H9 (cell line): Measurements from ENCODE around the gene DOLPP1. TPM values are rescaled to one million over a fixed set of nuclear protein-coding genes. Genes with fewer than 3 reads are reported as not detected.

Experiments used
- DNase-seq: peaks from one replicate; pipeline ENCODE4 v3.0.0-alpha.2; 2017
- H2AFZ ChIP-seq: one replicate; pipeline ENCODE4 v1.6.1; 2013; ENCODE audit warnings: mild to moderate bottlenecking, low read length, control low read depth, moderate library complexity
- H2AK5ac ChIP-seq: 2 replicates; pipeline ENCODE4 v1.6.1; 2013; ENCODE audit warnings: low read length, control low read depth, mixed read lengths; ENCODE audit not compliant: insufficient read length
- H2BK120ac ChIP-seq: one replicate; pipeline ENCODE4 v1.6.1; 2013; ENCODE audit warnings: low read depth, mild to moderate bottlenecking, low read length, control low read depth, inconsistent platforms; ENCODE audit not compliant: poor library complexity, severe bottlenecking
- H2BK12ac ChIP-seq: 2 replicates; pipeline ENCODE4 v1.6.1; 2013; ENCODE audit warnings: low read length, control low read depth, mixed read lengths, low read depth; ENCODE audit not compliant: insufficient read length
- H2BK15ac ChIP-seq: 2 replicates; pipeline ENCODE4 v1.6.1; 2013; ENCODE audit warnings: low read depth, low read length, control low read depth
- H2BK20ac ChIP-seq: one replicate; pipeline ENCODE4 v1.6.1; 2013; ENCODE audit warnings: low read depth, mild to moderate bottlenecking, low read length, control low read depth, inconsistent platforms; ENCODE audit not compliant: poor library complexity, severe bottlenecking
- H2BK5ac ChIP-seq: 2 replicates; pipeline ENCODE4 v1.6.1; 2013; ENCODE audit warnings: low read length, control low read depth, mixed read lengths; ENCODE audit not compliant: insufficient read length
- H3K14ac ChIP-seq: 2 replicates; pipeline ENCODE4 v1.6.1; 2013; ENCODE audit warnings: low read length, control low read depth; ENCODE audit not compliant: insufficient read depth
- H3K18ac ChIP-seq: 2 replicates; pipeline ENCODE4 v1.6.1; 2013; ENCODE audit warnings: low read depth, mild to moderate bottlenecking, mixed read lengths, low read length, control low read depth; ENCODE audit not compliant: insufficient read length
- H3K23ac ChIP-seq: 2 replicates; pipeline ENCODE4 v1.6.1; 2013; ENCODE audit warnings: low read length, control low read depth, mixed read lengths, low read depth; ENCODE audit not compliant: insufficient read length
- H3K23me2 ChIP-seq: 2 replicates; pipeline ENCODE4 v1.6.1; 2013; ENCODE audit warnings: low read depth, mild to moderate bottlenecking, mixed read lengths, low read length, control low read depth; ENCODE audit not compliant: insufficient read length, poor library complexity, severe bottlenecking
- H3K27ac ChIP-seq: 2 replicates; pipeline ENCODE4 v1.5.1; 2013; ENCODE audit warnings: low read length, control low read depth, mixed read lengths, low read depth; ENCODE audit not compliant: insufficient read length
- H3K27me3 ChIP-seq: 2 replicates; pipeline ENCODE4 v1.6.1; 2013; ENCODE audit warnings: low read length, control low read depth, inconsistent platforms; ENCODE audit not compliant: insufficient read depth
- H3K4ac ChIP-seq: 2 replicates; pipeline ENCODE4 v1.6.1; 2013; ENCODE audit warnings: low read depth, mild to moderate bottlenecking, control low read depth, inconsistent platforms, low read length, moderate library complexity
- H3K4me1 ChIP-seq: 2 replicates; pipeline ENCODE4 v1.6.1; 2013; ENCODE audit warnings: low read length, control low read depth, inconsistent platforms; ENCODE audit not compliant: insufficient read depth
- H3K4me2 ChIP-seq: 2 replicates; pipeline ENCODE4 v1.6.1; 2013; ENCODE audit warnings: low read length, control low read depth, mixed read lengths; ENCODE audit not compliant: insufficient read length, insufficient read depth
- H3K56ac ChIP-seq: 2 replicates; pipeline ENCODE4 v1.6.1; 2013; ENCODE audit warnings: low read depth, mild to moderate bottlenecking, mixed read lengths, low read length, control low read depth; ENCODE audit not compliant: insufficient read length
- H3K79me1 ChIP-seq: 2 replicates; pipeline ENCODE4 v1.6.1; 2013; ENCODE audit warnings: low read depth, mild to moderate bottlenecking, moderate library complexity, low read length, control low read depth, inconsistent platforms; ENCODE audit not compliant: insufficient read depth, poor library complexity, severe bottlenecking
- H3K79me2 ChIP-seq: 2 replicates; pipeline ENCODE4 v1.6.1; 2013; ENCODE audit warnings: low read length, control low read depth, inconsistent platforms; ENCODE audit not compliant: insufficient read depth
- H3K9ac ChIP-seq: 2 replicates; pipeline ENCODE4 v1.6.1; 2013; ENCODE audit warnings: low read length, control low read depth, mixed read lengths; ENCODE audit not compliant: insufficient read length; ENCODE audit errors: extremely low read depth
- H3K9me3 ChIP-seq: one replicate; pipeline ENCODE4 v1.6.1; 2013; ENCODE audit warnings: low read depth, low read length, inconsistent platforms; ENCODE audit not compliant: control insufficient read depth
- H3T11ph ChIP-seq: one replicate; pipeline ENCODE4 v1.6.1; 2013; ENCODE audit warnings: mild to moderate bottlenecking, low read length, control low read depth, inconsistent platforms
- H4K20me1 ChIP-seq: one replicate; pipeline ENCODE4 v1.6.1; 2013; ENCODE audit not compliant: control insufficient read depth, insufficient read length, insufficient read depth
- H4K5ac ChIP-seq: 2 replicates; pipeline ENCODE4 v1.6.1; 2013; ENCODE audit warnings: low read depth, mild to moderate bottlenecking, mixed read lengths, low read length, control low read depth; ENCODE audit not compliant: insufficient read length
- H4K8ac ChIP-seq: replicated peaks from 2 replicates; pipeline ENCODE4 v1.6.1; 2013; ENCODE audit warnings: low read length, control low read depth, mixed read lengths, low read depth; ENCODE audit not compliant: insufficient read length
- H4K91ac ChIP-seq: 2 replicates; pipeline ENCODE4 v1.6.1; 2013; ENCODE audit warnings: low read depth, mild to moderate bottlenecking, moderate library complexity, mixed read lengths, low read length, control low read depth; ENCODE audit not compliant: insufficient read length
- H3K27ac Mint-ChIP-seq, 3 experiments: 2 replicates in 2 of 3; 3 replicates in 1 of 3; pipeline ENCODE4 v1.8.0; 2020 to 2021; ENCODE audit warnings: mixed read lengths in 3 of 3, mild to moderate bottlenecking in 1 of 3, moderate library complexity in 1 of 3
- H3K27me3 Mint-ChIP-seq: 2 replicates; pipeline ENCODE4 v1.8.0; 2021; ENCODE audit warnings: low read depth, mild to moderate bottlenecking, moderate library complexity, mixed read lengths
- H3K36me3 Mint-ChIP-seq, 3 experiments: 2 replicates in 2 of 3; 3 replicates in 1 of 3; pipeline ENCODE4 v1.8.0; 2020 to 2021; ENCODE audit warnings: low read depth in 3 of 3, mixed read lengths in 3 of 3; ENCODE audit not compliant: insufficient read depth in 1 of 3
- H3K4me1 Mint-ChIP-seq, 2 experiments: 2 replicates each; pipeline ENCODE4 v1.8.0; 2020; ENCODE audit warnings: mixed read lengths in 2 of 2
- H3K4me3 Mint-ChIP-seq, 2 experiments: 2 replicates in 1 of 2; 3 replicates in 1 of 2; pipeline ENCODE4 v1.8.0; 2020 to 2021; ENCODE audit warnings: mild to moderate bottlenecking in 2 of 2, mixed read lengths in 2 of 2, moderate library complexity in 1 of 2
- H3K9me3 Mint-ChIP-seq, 2 experiments: 2 replicates in 1 of 2; 3 replicates in 1 of 2; pipeline ENCODE4 v1.8.0; 2020; ENCODE audit warnings: mild to moderate bottlenecking in 2 of 2, mixed read lengths in 2 of 2, moderate library complexity in 1 of 2
- WGBS: extraction: QIAGEN DNeasy Blood & Tissue Kit; methylation state at CpG from one replicate; pipeline ENCODE4 v1.1.7; 2013; ENCODE audit warnings: missing lambda C conversion rate, low lambda C conversion rate, mixed read lengths; ENCODE audit not compliant: insufficient read length; ENCODE audit errors: extremely low coverage; 5-methylcytosine and 5-hydroxymethylcytosine counted together
- total RNA-seq: library from RNA; stranded (reverse); gene quantifications from 2 replicates; pipeline ENCODE4 v1.2.1, GENCODE V29; 2021
- TF ChIP-seq, protein P1 (sequence below): fragments of 200-600 bp; sonication (generic); conservative IDR thresholded peaks from 3 replicates; pipeline ENCODE4 v1.8.0; 2021; ENCODE audit warnings: antibody characterized with exemption, mild to moderate bottlenecking

The DOLPP1 gene
- total RNA-seq, 1 experiment from 2014 or later: 42.6 TPM

DNA sequence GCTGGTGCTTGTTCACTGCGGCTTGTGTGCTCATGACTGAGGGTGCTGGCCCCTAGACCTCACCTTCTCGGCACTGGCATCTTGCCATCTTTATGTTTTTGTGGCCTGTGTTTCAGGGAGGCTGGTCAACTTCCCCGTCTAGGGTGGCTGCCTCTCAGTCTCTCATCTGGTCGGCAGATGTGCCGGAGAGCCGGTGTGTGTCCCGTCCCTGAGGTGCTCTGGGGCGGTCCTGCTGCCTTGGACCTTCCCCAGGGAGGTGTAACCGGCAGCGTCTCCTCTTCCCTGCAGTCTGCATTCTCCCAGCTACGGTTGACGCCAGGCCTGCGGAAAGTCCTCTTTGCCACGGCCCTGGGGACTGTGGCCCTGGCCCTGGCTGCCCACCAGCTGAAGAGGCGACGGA is 38.9 kb upstream of the DOLPP1 start:
- TF ChIP-seq, protein P1, sequence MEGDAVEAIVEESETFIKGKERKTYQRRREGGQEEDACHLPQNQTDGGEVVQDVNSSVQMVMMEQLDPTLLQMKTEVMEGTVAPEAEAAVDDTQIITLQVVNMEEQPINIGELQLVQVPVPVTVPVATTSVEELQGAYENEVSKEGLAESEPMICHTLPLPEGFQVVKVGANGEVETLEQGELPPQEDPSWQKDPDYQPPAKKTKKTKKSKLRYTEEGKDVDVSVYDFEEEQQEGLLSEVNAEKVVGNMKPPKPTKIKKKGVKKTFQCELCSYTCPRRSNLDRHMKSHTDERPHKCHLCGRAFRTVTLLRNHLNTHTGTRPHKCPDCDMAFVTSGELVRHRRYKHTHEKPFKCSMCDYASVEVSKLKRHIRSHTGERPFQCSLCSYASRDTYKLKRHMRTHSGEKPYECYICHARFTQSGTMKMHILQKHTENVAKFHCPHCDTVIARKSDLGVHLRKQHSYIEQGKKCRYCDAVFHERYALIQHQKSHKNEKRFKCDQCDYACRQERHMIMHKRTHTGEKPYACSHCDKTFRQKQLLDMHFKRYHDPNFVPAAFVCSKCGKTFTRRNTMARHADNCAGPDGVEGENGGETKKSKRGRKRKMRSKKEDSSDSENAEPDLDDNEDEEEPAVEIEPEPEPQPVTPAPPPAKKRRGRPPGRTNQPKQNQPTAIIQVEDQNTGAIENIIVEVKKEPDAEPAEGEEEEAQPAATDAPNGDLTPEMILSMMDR: no peak
- H2BK120ac ChIP-seq: no peak overlapping the region

More for the DNA sequence above, 38.9 kb upstream of the DOLPP1 start:
- Histone ChIP-seq H4K8ac (no peak overlapping the region), H3K23me2 (peaks cover 4% of the 10 kb centered on the region), H3K23ac (no peak overlapping the region), H3K14ac (no peak overlapping the region), H3K9me3 (no peaks in the 10 kb centered on the region), H2BK12ac (no peak overlapping the region), H3K4me2 (no peak overlapping the region), H3K18ac (no peak overlapping the region), H3K27me3 (no peaks in the 10 kb centered on the region), H2BK20ac (no peak overlapping the region), H3K4ac (no peak overlapping the region), H3T11ph (no peak overlapping the region), H3K79me2 (peaks cover 3% of the 10 kb centered on the region; the same call in 1 of the 2 replicates), H4K5ac (no peak overlapping the region), H2AFZ (no peak overlapping the region), H3K9ac (no peak overlapping the region), H2BK5ac (no peak overlapping the region), H3K27ac (no peak overlapping the region), H4K91ac (no peak overlapping the region), H3K56ac (no peak overlapping the region), H3K79me1 (no peaks in the 10 kb centered on the region), H2BK15ac (no peak overlapping the region), H2AK5ac (no peak overlapping the region), H3K4me1 (no peaks in the 10 kb centered on the region), H4K20me1 (no peaks in the 10 kb centered on the region)
- DNase-seq: no peak
- Mint-ChIP-seq H3K36me3 (peaks cover 9 to 35% (median 30%) of the 10 kb centered on the region in 3 experiments; a peak in 6 of 7 replicates), H3K27me3 (no peaks in the 10 kb centered on the region), H3K4me3 (no peak overlapping the region), H3K9me3 (no peaks in the 10 kb centered on the region), H3K4me1 (peaks cover 10 to 11% of the 10 kb centered on the region in 2 experiments), H3K27ac (no peak overlapping the region)
- no CpG with 5 or more reads among the region's 16 CpGs for WGBS
